GM11168 (cell line): ENCODE results near the gene MAN2A1.
"Not testable (repeated sequence)": the region's sequence is repeated elsewhere in the genome, so short reads cannot be mapped to it uniquely, and the experiment has no call there.

Source experiments
- in situ Hi-C: fragments of 300-500 bp; cut with MboI; formaldehyde crosslinking; loops from one replicate; pipeline ENCODE4 v1.12.0; 2022; ENCODE audit warnings: low sequenced_read_pairs; ENCODE audit not compliant: unreplicated experiment

Gene MAN2A1

DNA sequence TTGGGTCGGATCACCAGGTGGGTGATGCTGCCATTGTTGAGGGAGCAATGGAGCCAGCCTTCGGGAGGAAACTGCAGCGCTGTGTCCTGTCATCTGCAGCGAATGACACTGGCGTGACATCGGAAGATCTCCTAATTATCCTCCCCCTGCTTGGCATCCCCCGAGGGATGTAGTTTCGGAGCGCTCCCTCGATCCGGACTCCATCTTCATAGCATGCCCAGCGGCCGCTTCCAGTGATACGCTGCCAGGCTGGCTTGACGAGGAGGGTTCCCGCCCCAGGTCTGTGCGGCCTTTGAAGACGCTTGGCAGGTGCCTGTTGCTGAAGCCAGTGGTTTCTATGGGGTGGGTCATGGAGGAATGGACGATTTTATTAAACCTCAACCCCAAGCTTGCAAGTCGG, 194.9 kb downstream of the MAN2A1 start:
- in situ Hi-C loops: no loop called here

DNA sequence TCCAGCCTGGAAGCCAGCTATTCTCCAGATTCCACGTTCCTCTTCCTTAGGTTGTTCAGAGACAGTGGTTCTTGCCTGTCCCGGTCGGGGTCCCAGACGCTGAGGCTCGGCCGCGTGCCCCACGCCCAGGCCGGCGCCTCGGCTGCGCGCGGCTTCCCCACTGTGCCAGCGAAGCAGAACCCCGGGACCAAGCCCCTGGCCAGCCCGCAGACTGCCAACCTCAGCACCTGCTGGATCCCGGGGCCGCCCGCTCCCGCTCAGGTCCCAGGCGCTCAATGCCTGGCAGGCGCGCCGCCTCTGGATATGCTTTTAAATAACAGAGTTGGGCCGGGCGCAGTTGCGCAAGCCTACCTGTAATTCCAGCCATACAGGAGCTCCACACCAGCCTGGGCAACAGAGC, 195.5 kb downstream of the MAN2A1 start:
- in situ Hi-C loops: no loop called here

DNA sequence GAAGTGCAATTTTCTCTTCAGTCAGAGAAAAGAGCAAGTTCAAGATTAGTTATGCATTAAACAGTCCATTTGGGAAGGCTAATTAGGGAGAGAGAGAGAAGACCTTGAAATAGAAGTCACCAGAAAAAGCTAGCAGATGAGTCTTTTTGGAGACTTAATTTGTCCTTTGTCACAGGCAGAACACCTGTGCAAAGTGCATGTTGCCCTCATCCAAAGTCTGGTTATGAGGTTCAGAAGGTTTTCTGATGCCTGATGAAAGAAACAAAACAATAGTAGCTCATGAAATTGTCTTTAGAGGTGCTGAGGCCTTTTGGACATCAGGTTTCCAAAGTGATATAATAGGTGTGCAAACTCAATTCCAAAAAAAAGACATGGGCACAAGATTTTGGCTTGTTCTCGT, 199.3 kb downstream of the MAN2A1 start:
- in situ Hi-C loops: no loop called here

DNA sequence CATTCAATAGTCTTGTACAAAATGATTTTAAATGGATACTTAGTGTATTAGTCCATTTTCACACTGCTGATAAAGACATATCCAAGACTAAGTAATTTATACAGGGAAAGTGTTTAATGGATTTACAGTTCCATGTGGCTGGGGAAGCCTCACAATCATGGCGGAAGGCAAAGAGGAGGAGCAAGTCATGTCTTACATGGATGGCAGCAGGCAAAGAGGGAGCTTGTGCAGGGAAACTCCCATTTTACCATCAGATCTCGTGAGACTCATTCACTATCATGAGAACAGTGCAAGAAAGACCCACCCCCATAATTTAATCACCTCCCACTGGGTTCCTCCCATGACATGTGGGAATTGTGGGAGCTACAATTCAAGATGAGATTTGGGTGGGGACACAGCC, 203.5 kb downstream of the MAN2A1 start:
- in situ Hi-C loops: not testable (repeated sequence)

DNA sequence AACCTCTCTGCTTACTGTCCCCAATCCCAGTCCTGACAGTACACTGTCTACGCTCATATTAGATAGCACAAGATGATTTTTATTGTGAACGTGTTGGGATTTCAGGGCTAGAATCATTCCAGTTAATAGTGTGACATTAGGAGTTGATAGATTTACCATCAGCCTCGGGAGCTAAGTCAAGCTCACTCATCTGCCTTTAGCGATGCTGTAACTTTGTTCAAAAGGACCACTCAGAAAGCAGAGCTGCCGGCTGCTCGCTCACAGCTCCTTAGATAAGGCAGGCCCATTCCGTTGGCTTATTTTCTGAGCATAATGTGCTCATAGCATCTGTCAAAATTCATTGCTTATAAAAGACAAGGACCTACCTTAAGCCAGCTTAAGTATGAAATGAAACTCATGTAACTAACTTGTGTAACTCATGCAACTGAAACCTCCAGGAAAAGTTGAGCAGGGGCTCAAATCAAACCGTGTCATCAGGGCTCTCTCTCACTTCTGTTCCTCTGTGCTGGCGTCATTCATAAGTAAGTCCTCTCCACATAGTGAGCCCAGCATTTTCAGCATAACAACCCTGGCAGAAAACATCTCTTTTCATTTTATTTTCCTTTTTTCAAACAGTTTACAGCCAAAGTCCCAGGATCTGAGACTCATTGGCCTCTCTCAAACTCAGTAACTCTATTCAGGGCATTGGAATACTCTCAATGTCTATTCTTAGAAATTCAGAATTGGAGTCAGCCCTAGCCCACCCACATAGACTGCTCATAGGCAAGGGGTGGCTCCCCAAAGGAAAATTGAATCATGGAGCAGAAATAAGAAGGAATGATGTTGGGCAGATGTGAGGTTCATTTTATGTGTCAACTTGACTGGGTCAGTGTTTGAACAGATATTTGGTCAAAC, 208.8 kb downstream of the MAN2A1 start:
- in situ Hi-C loops: no loop called here

DNA sequence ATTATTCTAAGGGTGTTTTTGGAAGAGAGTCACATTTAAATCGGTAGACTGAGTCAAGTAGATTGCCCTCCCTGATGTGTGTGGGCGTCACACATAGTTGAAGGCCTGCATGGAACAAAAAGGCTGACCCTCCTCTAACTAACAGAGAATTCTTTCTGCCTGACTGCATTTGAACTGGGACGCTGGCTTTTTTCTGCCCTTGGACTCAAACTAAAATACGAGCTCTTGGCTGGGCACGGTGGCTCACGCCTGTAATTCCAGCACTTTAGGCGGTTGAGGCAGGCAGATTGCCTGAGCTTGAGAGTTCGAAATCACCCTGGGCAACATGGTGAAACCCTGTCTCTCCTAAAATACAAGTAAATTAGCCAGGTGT, 209.4 kb downstream of the MAN2A1 start:
- in situ Hi-C loops: no loop called here

DNA sequence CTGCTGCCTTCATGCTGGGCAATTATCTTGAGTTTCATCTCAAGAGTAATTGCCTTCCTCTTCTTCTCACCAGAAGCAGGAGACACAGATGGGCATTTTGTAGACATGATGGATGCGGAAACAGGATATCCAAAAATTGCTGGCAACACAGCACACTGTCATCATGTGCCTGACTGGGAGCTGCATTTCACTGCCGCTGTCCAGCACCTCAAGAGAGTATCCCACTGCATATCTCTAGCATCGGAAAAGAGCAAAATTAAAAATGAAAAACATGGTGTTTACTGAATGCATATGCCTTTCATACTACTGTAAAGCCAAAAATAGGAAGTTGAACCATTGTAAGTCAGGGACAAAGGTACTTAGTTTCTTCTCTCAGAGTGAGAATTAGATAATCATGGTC, 210.7 kb downstream of the MAN2A1 start:
- in situ Hi-C loops: no loop called here

DNA sequence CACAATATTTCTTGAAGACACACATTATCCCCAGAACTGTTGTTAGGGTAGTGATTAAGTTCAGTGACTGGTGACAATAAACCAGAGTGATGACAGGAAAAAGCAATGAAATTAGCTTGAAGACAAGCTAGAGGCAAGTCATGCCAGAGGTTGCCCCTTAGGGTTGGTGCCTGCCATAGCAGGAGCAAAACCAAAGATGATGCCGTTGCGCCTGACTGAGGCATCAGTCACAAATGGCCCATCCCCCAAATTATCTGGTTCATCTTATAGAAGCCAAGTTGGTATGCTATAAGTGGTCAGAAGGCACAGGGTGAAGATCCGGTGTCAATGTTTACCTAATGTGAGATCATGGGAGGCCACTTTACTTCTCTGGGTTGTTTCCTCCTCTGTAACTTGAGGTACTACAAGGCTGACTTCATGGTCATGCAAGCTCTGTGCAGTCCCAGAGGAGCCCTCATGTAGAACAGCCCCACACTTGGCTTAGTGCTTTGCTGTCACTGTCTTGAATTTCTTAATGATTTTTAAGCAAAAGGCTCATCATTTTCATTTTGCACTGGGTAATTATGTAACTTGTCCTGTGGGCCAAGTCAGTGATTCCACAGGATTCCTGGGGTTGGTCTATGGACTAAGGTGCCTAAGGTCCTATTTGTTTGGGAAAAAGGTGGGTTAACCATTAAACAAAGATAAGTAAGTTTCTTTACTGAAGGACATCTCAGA, 211.3 kb downstream of the MAN2A1 start:
- in situ Hi-C loops: no loop called here

DNA sequence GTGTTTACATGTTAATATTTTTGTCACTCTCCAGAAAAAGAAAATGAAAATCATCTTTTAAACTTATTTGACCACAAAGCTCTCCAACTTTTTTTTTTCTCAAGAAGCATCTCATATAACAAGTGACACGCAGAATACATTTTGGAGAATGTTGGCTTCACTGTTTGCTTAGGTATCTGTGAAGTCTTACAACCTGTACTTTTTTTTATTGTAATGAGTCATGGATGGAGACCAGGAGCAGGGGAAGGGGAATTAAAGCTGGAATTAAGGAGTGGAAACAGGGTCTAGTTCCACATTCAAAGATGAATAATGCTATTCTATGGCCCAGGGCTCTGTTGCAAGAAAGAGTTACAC, 211.9 kb downstream of the MAN2A1 start:
- in situ Hi-C loops: no loop called here

DNA sequence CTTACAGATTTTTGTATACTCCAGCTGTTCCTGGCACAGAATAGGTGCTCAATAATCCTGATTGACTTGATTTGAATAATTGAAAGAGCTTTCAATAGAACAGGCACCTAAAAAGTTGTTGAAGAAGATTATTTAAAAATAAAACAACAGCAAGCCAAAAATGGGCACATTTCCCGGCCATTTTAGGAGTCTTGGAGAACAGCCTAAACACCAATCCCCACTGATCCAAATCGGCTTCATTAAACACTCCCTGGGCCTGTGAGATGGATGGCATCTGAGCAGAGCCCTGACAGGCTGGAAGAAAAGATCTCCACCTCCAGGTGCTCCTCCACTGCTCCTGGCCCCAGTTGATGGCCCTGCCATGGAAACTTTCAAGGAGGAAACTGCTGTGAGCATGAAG, 213.3 kb downstream of the MAN2A1 start:
- in situ Hi-C loops: no loop called here

DNA sequence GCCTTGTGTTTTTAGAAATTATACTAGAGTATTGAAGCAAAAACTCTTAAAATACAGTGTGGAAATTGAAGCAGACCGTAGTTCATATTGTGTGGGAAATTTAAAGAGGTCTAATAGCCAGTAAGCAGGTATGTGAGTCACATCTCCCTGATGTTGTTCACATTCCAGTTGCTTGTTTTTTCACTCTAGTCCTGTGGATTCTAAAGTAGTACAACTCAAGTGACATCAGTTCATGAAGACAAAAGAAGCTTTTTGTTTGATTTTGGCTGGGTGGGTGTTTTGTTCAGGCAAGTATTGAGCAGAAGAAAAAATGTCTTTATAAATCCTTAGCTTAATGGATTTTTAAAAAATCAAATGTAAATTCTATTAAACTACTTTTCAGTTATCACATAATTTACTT, 216.2 kb downstream of the MAN2A1 start:
- in situ Hi-C loops: no loop called here

DNA sequence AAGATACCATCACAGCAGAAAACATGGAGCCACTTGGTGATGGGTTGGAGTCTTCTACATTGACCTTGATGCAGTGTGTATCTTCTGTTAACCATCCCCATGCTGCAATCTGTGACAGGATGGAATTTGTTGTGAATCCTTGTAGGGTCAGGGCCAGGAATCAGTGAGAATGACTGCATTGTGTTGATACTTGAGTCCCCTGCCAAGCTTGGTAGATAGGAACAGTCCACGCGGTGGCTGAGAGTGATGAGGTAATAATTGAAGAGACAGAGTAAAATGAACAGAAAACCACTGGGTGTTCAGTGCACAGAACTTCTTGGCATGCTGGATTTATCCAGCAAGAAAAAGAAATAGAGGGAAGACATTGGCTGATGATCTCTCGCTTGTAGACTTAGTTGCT, 217.5 kb downstream of the MAN2A1 start:
- in situ Hi-C loops: no loop called here

DNA sequence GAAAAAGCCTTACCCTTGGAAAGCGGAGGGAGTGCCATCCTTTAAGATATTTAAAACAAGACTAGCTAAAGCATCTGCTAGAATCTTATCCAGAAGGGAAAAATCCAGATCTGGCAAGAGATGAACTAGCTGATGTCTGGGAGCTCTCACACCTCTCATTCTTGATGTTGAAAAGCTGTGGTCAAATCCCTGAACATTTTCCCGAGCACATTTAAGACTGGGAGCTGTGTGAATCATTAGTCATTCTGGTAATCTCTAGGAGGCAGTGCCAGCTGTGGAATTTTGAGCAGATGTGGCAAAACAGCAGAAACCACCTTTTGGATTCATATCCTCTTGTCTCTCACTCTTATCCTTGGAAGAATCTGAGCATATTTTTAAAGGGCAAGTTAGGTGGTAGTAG, 218.0 kb downstream of the MAN2A1 start:
- in situ Hi-C loops: no loop called here

DNA sequence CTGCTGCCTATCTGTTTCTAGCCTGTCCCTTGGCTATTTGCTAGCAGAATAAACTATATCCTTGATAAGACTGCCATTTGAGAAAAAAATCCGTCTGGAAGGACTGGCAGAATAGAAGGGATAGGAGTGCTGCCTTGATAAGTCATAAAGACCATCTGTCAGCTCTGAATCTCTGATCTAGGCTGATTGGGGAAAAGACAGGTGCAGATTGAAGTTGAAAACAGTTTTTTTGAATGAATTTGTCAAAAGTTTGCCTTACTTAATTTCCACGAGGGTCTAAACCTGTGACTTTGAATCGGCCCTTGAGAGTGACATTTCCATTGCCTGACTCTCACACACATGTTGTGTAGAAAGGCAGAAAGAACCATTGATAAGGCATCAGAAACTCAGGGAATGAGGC, 218.6 kb downstream of the MAN2A1 start:
- in situ Hi-C loops: no loop called here

DNA sequence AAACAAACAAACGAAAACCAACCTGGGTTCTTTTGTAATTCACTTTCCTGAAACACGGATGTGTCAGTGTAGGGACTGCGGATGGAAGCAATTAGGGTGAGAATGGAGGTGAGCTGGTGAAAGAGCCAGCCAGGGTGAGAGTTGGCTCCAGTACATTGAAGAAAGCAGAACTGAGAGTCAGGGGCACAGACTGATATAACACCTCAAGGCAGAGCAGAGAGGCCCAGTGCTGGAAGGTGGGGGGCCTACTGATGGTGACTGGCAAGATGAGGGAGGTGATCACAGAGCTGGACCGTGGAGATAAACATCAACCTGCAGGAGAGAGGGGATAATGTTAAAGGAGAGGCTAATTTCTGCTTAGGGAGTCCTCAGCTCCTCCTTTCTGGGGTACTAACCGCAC, 221.1 kb downstream of the MAN2A1 start:
- in situ Hi-C loops: no loop called here

DNA sequence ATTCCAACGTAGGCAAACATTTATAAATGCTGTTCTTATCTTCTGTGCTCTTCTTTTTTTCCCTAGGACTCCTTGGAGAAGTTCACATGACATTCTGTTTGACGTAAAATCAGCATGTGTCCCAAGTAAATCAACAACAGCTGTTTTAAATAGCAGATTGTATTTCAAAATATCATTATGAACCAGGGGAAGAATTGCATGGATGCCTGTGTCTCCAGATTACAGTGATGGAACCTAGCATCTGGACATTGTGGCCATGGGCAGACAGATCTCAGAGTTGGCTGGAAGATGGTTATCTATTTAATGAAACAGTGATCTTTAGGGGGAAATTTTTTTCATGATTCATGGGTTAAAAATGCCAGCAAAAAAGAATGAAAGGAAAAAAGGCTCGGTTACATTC, 222.0 kb downstream of the MAN2A1 start:
- in situ Hi-C loops: no loop called here

DNA sequence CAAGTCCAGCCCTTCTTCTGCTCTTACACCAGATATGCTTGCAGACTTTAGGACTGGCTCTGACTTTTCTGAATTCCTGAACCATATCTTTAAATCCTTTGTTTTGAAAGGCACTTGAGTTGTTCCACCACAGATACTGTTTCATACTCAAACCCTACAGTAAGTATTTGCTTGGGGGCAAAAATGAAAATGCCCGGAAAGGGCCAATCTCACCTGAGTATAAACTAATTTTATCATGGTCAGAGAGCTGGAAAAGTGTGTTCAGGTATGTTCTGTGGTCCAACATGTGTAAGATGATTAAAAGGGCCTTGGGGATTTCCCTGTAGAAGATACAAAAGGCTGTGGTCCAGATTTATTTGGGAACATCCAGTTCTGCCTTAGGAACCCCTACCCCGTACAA, 225.2 kb downstream of the MAN2A1 start:
- in situ Hi-C loops: no loop called here

DNA sequence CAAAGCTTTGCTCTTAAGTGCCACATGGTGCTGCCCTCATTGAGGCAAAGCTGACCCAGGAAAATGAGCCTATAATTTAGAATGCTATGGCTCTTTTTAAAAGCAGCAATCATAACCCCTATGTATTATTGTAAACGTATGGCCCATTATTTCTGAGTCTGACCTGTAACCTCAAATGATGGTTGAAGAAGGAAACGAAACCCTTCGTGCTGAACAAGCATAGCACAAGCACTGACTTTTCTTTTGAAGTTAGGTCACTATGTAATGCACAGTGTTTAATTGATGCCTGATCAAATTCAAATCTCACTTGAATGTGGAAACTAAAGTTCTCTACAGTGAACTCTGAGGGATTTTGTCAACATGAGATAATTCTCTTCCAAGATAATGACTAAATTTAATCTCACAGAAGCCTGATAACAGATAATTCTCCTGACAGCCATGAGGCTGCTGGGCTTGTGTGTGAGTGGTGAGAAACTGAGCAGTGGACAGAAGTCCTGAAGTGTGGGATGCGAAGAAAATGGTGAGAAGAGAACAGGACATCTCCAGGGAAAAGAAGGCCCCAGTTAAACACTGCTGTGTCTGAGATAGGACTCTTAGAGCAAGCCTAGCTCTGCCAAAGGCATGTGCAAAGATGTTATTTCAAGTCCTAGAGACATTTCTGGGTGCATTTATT, 226.9 kb downstream of the MAN2A1 start:
- in situ Hi-C loops: no loop called here
